Gastrocnemius medialis (tissue), 4 donors: ENCODE results near the gene EGF. TPM values are rescaled to one million over a fixed set of nuclear protein-coding genes. Genes with fewer than 3 reads are reported as not detected.
A peak's percentile ranks its signal among the peaks of the same experiment; 100 is the strongest.

Source experiments
- ATAC-seq, 2 donors: fragments of 150-250 bp; one replicate each; pipeline ENCODE4 v1.9.1; 2016
- DNase-seq, 2 donors: peaks; one replicate each; pipeline ENCODE4 v3.0.0-alpha.2; 2019
- H3K27ac ChIP-seq, 4 donors: fragments of 200-600 bp; sonication (generic); 1 replicate in 1 of 4; 2 replicates in 3 of 4; pipeline ENCODE4 v1.5.1; 2016 to 2018; ENCODE audit warnings: mild to moderate bottlenecking in 2 of 4, moderate library complexity in 1 of 4
- H3K27me3 ChIP-seq, 3 donors: fragments of 200-600 bp; sonication (generic) in 2 of 3; 1 replicate in 1 of 3; 2 replicates in 2 of 3; pipeline versions ENCODE4 v1.5.1 to v1.6.0; 2016 to 2019; ENCODE audit warnings: mild to moderate bottlenecking in 1 of 3, moderate library complexity in 1 of 3
- H3K36me3 ChIP-seq, 2 donors: fragments of 200-600 bp; sonication (generic) in 1 of 2; one replicate each; pipeline ENCODE4 v1.5.1; 2017 to 2018
- H3K4me1 ChIP-seq, 2 donors: fragments of 200-600 bp; sonication (generic) in 1 of 2; one replicate each; pipeline ENCODE4 v1.5.1; 2016 to 2017; ENCODE audit warnings: mild to moderate bottlenecking in 2 of 2
- H3K4me3 ChIP-seq, 4 donors: fragments of 200-600 bp; sonication (generic) in 3 of 4; 1 replicate in 1 of 4; 2 replicates in 3 of 4; pipeline ENCODE4 v1.5.1; 2016 to 2019; ENCODE audit warnings: mild to moderate bottlenecking in 2 of 4
- H3K9me3 ChIP-seq, 3 donors: fragments of 200-600 bp; sonication (generic) in 2 of 3; 1 replicate in 1 of 3; 2 replicates in 2 of 3; pipeline ENCODE4 v1.5.1; 2016 to 2019
- POLR2A ChIP-seq, 2 donors: fragments of 450-650 bp; IDR thresholded peaks; one replicate each; pipeline ENCODE4 v1.6.1; 2017; ENCODE audit warnings: antibody characterized with exemption in 2 of 2, mild to moderate bottlenecking in 2 of 2, moderate library complexity in 2 of 2
- in situ Hi-C, 4 donors: fragments of 200-750 bp; cut with MboI; loops; one replicate each; pipeline versions ENCODE4 v1.15.0 to v1.8.0; 2017; ENCODE audit warnings: low sequenced_read_pairs in 4 of 4
- intact Hi-C: fragments of 100-400 bp; cut with DNase I; formaldehyde crosslinking; loops from one replicate; pipeline ENCODE4 v1.15.1; 2023; ENCODE audit warnings: low total_unique reads
- total RNA-seq, 4 donors: library from RNA; depleted of rRNA; stranded (reverse); fragments of >200 nt; gene quantifications; one replicate each; pipeline versions ENCODE4 v1.1.0 to v1.2.3, GENCODE V29; 2016
- TF ChIP-seq, protein P1 (sequence below), 5 experiments: fragments of 450-650 bp in 3 of 5; fragments of 200-600 bp in 2 of 5; sonication (generic) in 2 of 5; IDR thresholded peaks in 4 of 5; conservative IDR thresholded peaks in 1 of 5; 1 replicate in 4 of 5; 2 replicates in 1 of 5; pipeline ENCODE4 v1.5.1; 2016 to 2019; ENCODE audit warnings: antibody characterized with exemption in 5 of 5, mild to moderate bottlenecking in 3 of 5, moderate library complexity in 3 of 5

The EGF gene
- total RNA-seq, 4 donors from 2014 or later: 12.1 to 58.5 (median 21.3) TPM

DNA sequence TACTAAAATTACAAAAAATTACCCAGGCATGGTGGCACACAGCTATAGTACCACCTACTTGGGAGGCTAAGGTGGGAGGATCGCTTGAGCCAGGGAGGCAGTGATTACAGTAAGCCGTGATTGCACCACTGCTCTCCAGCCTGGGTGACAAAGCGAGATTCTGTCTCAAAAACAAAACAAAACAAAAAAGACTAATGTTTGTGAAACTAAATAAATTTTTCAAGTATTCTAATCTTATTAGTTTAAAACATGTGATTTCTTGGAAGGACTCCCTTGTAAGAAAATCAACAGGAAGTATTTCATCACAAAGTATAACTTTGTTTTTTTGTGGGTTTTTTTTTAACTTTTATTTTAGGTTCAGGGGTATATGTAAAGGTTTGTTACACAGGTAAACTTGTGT, 89.6 kb downstream of the EGF start:
- H3K27ac ChIP-seq: no peak overlapping the region
- H3K36me3 ChIP-seq: peaks cover 0 to 3% of the 10 kb centered on the region in 2 donors
- H3K4me1 ChIP-seq: no peaks in the 10 kb centered on the region
- H3K27me3 ChIP-seq: no peaks in the 10 kb centered on the region
- TF ChIP-seq, protein P1, sequence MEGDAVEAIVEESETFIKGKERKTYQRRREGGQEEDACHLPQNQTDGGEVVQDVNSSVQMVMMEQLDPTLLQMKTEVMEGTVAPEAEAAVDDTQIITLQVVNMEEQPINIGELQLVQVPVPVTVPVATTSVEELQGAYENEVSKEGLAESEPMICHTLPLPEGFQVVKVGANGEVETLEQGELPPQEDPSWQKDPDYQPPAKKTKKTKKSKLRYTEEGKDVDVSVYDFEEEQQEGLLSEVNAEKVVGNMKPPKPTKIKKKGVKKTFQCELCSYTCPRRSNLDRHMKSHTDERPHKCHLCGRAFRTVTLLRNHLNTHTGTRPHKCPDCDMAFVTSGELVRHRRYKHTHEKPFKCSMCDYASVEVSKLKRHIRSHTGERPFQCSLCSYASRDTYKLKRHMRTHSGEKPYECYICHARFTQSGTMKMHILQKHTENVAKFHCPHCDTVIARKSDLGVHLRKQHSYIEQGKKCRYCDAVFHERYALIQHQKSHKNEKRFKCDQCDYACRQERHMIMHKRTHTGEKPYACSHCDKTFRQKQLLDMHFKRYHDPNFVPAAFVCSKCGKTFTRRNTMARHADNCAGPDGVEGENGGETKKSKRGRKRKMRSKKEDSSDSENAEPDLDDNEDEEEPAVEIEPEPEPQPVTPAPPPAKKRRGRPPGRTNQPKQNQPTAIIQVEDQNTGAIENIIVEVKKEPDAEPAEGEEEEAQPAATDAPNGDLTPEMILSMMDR (IDR thresholded peaks at IDR 0.05 in 4 of 5, conservative IDR thresholded peaks at IDR 0.05 in 1 of 5): no peak
- no peak for TF ChIP-seq POLR2A (IDR thresholded peaks at IDR 0.05)
- no peak overlapping the region for H3K4me3 ChIP-seq
- intact Hi-C loops (no loop called here), in situ Hi-C loops (loop anchor here in 3 of 4 donors (5.0 to 10.0 kb wide), 3 partner anchors 502 to 515 kb away; no protein-coding TSS in a partner anchor)
- ATAC-seq: no peak
- H3K9me3 ChIP-seq: no peaks in the 10 kb centered on the region
- no peak for DNase-seq

DNA sequence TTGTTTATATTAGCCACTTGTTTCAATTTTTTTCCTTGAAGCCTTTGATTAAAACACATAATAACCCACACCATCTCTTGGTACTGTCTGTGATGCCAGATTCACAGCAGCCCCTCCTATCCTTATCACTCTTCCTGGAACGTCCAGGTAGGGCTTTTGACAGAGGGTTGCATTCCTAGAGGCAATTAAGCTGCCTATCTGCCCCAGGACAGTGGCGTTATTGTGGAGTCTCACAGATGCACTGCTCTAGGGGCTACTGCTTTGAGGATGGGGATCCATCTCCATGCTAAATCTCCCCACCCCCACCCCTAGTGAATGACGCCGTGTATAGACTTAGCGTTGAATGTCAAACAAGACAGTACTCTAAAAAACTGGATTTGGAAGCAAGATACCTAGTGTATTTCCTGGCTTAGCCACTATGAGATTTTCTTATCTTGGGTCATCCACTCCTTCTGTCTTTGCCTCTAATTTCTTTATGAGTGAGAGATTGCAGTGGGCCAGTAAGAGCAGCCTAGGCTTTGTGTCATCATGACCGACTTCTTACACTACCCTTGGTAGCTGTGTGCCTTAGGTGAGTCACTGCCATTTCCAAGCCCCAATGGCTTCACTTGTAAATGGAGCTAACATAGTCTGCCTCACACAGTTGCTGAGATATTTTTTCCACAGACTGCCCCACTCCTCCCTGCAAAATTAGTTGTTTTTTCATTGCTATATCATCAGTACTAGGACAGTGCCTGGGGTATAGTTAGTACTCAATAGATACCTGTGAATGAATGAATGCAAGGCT, 90.9 kb downstream of the EGF start:
- ATAC-seq (no peak), DNase-seq (no peak)
- Histone ChIP-seq H3K9me3 (no peaks in the 10 kb centered on the region), H3K27ac (no peak overlapping the region), H3K4me1 (no peaks in the 10 kb centered on the region), H3K36me3 (peaks cover 0 to 15% of the 10 kb centered on the region in 2 donors), H3K27me3 (no peaks in the 10 kb centered on the region), H3K4me3 (no peak overlapping the region)
- intact Hi-C loops: no loop called here
- in situ Hi-C loops: loop anchor here in 3 of 4 donors (5.0 to 10.0 kb wide), 3 partner anchors 501 to 514 kb away; no protein-coding TSS in a partner anchor
- no peak for TF ChIP-seq POLR2A (IDR thresholded peaks at IDR 0.05)

DNA sequence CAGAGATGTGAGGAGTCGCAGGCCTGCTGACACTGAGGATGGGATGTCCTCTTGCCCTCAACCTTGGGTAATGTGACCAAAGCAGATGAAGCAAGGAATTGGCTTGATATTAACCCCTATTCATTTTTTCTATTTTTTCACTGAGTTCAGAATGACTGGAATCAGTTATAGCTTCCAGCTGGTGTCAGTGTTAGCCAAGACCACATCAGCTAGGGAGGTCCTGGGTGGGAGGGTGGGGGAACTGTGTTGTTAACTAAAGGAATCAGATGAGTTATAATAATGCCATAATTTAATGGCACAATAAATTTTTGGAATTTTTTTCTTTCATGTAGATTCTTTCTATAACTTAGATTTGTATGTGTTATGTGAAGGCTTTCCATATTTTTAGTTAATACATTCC, 91.9 kb downstream of the EGF start:
- DNase-seq: no peak
- no peaks in the 10 kb centered on the region for H3K4me1 ChIP-seq
- in situ Hi-C loops (loop anchor here in 3 of 4 donors (5.0 to 10.0 kb wide), 3 partner anchors 500 to 513 kb away; no protein-coding TSS in a partner anchor), intact Hi-C loops (no loop called here)
- H3K4me3 ChIP-seq: no peak overlapping the region
- ATAC-seq: no peak
- TF ChIP-seq POLR2A (IDR thresholded peaks at IDR 0.05): no peak
- TF ChIP-seq, protein P1 (IDR thresholded peaks at IDR 0.05 in 4 of 5, conservative IDR thresholded peaks at IDR 0.05 in 1 of 5): no peak
- H3K27ac ChIP-seq: no peak overlapping the region
- H3K9me3 ChIP-seq: no peaks in the 10 kb centered on the region
- H3K27me3 ChIP-seq: no peaks in the 10 kb centered on the region
- H3K36me3 ChIP-seq: peaks cover 0 to 23% of the 10 kb centered on the region in 2 donors

- Histone ChIP-seq H3K4me3 (no peak overlapping the region), H3K9me3 (no peaks in the 10 kb centered on the region), H3K27me3 (no peaks in the 10 kb centered on the region), H3K27ac (no peak overlapping the region), H3K4me1 (no peaks in the 10 kb centered on the region), H3K36me3 (peaks cover 0 to 31% of the 10 kb centered on the region in 2 donors)
- intact Hi-C loops (no loop called here), in situ Hi-C loops (loop anchor here in 2 of 4 donors (10.0 kb wide), 2 partner anchors 499 to 509 kb away; no protein-coding TSS in a partner anchor)
- DNase-seq (no peak), ATAC-seq (no peak)
- TF ChIP-seq POLR2A (IDR thresholded peaks at IDR 0.05): no peak
- TF ChIP-seq, protein P1 (IDR thresholded peaks at IDR 0.05 in 4 of 5, conservative IDR thresholded peaks at IDR 0.05 in 1 of 5): peak in 4 of 5 experiments; percentile 20 to 49 (median 32)
Observed at GRCh38 chr4:110005461-110006056, 92.9 kb downstream of the EGF start.

- no peaks in the 10 kb centered on the region for H3K27me3 ChIP-seq
- in situ Hi-C loops (loop anchor here in 2 of 4 donors (10.0 kb wide), 2 partner anchors 498 to 508 kb away; no protein-coding TSS in a partner anchor), intact Hi-C loops (no loop called here)
- TF ChIP-seq POLR2A (IDR thresholded peaks at IDR 0.05): no peak
- TF ChIP-seq, protein P1 (IDR thresholded peaks at IDR 0.05 in 4 of 5, conservative IDR thresholded peaks at IDR 0.05 in 1 of 5): no peak
- DNase-seq (no peak), ATAC-seq (no peak)
- H3K9me3 ChIP-seq: no peaks in the 10 kb centered on the region
- no peaks in the 10 kb centered on the region for H3K4me1 ChIP-seq
- no peak overlapping the region for H3K27ac ChIP-seq
- H3K4me3 ChIP-seq: no peak overlapping the region
- peaks cover 0 to 46% of the 10 kb centered on the region in 2 donors for H3K36me3 ChIP-seq
Observed at GRCh38 chr4:110007217-110007616, 94.5 kb downstream of the EGF start.
